CD8-positive, alpha-beta memory T cell (primary cell): ENCODE measurements around the gene TRAF4. TPM values are rescaled to one million over a fixed set of nuclear protein-coding genes. Genes with fewer than 3 reads are reported as not detected.
"Not testable (repeated sequence)": the region's sequence is repeated elsewhere in the genome, so short reads cannot be mapped to it uniquely, and the experiment has no call there.

Source experiments
- CTCF ChIA-PET: fragments of 350-600 bp; sonication (Branson Sonifier 250); formaldehyde crosslinking; loops from one replicate; lab custom pipeline; 2021; ENCODE audit warnings: antibody characterized with exemption; lab: Charles Lee
- POLR2A ChIA-PET: fragments of 350-600 bp; sonication (Branson Sonifier 250); formaldehyde crosslinking; loops from one replicate; lab custom pipeline; 2021; ENCODE audit warnings: antibody characterized with exemption; lab: Charles Lee
- DNase-seq, 5 donors: peaks; one replicate each; pipeline versions ENCODE4 v3.0.0 to v3.0.0-alpha.2; 2020 to 2022; ENCODE audit warnings: mixed read lengths in 1 of 5
- H3K27ac ChIP-seq: one replicate; pipeline ENCODE4 v1.7.0; 2013; ENCODE audit warnings: low read depth, mild to moderate bottlenecking, low read length, moderate library complexity
- H3K27me3 ChIP-seq: 2 replicates; pipeline ENCODE4 v1.7.0; 2013; ENCODE audit warnings: low read length, mild to moderate bottlenecking; ENCODE audit not compliant: insufficient read depth, poor library complexity, severe bottlenecking
- H3K36me3 ChIP-seq: 2 replicates; pipeline ENCODE4 v1.7.0; 2013; ENCODE audit warnings: mild to moderate bottlenecking, low read length, moderate library complexity; ENCODE audit not compliant: insufficient read depth
- H3K4me1 ChIP-seq: 2 replicates; pipeline ENCODE4 v1.7.0; 2013; ENCODE audit warnings: mild to moderate bottlenecking, low read length, moderate library complexity; ENCODE audit not compliant: insufficient read depth
- H3K4me3 ChIP-seq: 2 replicates; pipeline ENCODE4 v1.7.0; 2013; ENCODE audit warnings: mild to moderate bottlenecking, low read length
- H3K9me3 ChIP-seq: 2 replicates; pipeline ENCODE4 v1.7.0; 2013; ENCODE audit warnings: mild to moderate bottlenecking, low read length
- H3K27ac Mint-ChIP-seq, 8 donors: one replicate each; pipeline ENCODE4 v1.8.0; 2020 to 2021; ENCODE audit warnings: mixed read lengths in 8 of 8, mild to moderate bottlenecking in 6 of 8, inconsistent platforms in 3 of 8, moderate library complexity in 3 of 8
- H3K27me3 Mint-ChIP-seq, 2 donors: one replicate each; pipeline ENCODE4 v1.8.0; 2020 to 2021; ENCODE audit warnings: mixed read lengths in 2 of 2, mild to moderate bottlenecking in 1 of 2, moderate library complexity in 1 of 2
- H3K36me3 Mint-ChIP-seq, 3 donors: one replicate each; pipeline ENCODE4 v1.8.0; 2020 to 2021; ENCODE audit warnings: mixed read lengths in 3 of 3, inconsistent platforms in 1 of 3, mild to moderate bottlenecking in 1 of 3
- H3K4me1 Mint-ChIP-seq, 3 donors: one replicate each; pipeline ENCODE4 v1.8.0; 2020 to 2021; ENCODE audit warnings: mixed read lengths in 3 of 3, inconsistent platforms in 1 of 3, mild to moderate bottlenecking in 1 of 3
- H3K4me3 Mint-ChIP-seq, 7 donors: one replicate each; pipeline ENCODE4 v1.8.0; 2020 to 2021; ENCODE audit warnings: mixed read lengths in 7 of 7, mild to moderate bottlenecking in 6 of 7, moderate library complexity in 4 of 7, inconsistent platforms in 2 of 7
- H3K9me3 Mint-ChIP-seq, 5 donors: one replicate each; pipeline ENCODE4 v1.8.0; 2020 to 2022; ENCODE audit warnings: mixed read lengths in 5 of 5, mild to moderate bottlenecking in 3 of 5, moderate library complexity in 2 of 5, inconsistent platforms in 1 of 5
- polyA plus RNA-seq: library from polyadenylated mRNA; unstranded; fragments of 300-500 nt; fragmentation: Illumina TruSeq; gene quantifications from one replicate; pipeline ENCODE4 v1.2.3, GENCODE V29; 2021
- total RNA-seq, 2 experiments: library from RNA; stranded (reverse); gene quantifications; one replicate each; pipeline ENCODE4 v1.2.3, GENCODE V29; 2021

The TRAF4 gene
- total and polyA plus RNA-seq, 3 experiments from 2014 or later, result 2.7 to 182 (median 176) TPM

DNA sequence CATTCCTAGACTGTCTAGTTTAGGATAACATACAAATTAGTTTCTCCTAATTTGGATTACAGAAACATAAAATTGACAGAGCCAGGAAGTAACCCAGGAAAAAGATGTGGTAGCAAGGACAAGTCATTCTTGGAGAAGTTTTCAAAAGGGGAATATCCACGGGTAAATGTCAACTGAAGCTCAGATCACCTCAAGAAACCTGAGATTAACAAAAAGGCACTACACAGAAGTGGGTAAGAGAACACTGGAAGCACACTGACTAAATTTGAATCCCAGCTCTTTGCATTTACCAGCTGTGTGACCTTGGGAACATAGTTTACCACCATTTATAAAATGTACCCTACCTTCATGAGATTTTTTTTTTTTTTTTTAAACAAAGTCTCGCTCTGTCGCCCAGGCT, 39.4 kb downstream of the TRAF4 start:
- Mint-ChIP-seq H3K4me1 (peaks cover 16 to 32% (median 25%) of the 10 kb centered on the region in 3 donors), H3K27me3 (peaks cover 0 to 1% of the 10 kb centered on the region in 2 donors), H3K4me3 (no peak overlapping the region), H3K9me3 (no peaks in the 10 kb centered on the region), H3K27ac (peak overlapping the region in 1 of 8 donors; percentile 50), H3K36me3 (peaks cover 0 to 20% (median 1%) of the 10 kb centered on the region in 3 donors)
- no peak for DNase-seq
- Histone ChIP-seq H3K4me3 (no peak overlapping the region), H3K27ac (no peak overlapping the region), H3K9me3 (no peaks in the 10 kb centered on the region), H3K4me1 (no peaks in the 10 kb centered on the region), H3K36me3 (no peaks in the 10 kb centered on the region), H3K27me3 (no peaks in the 10 kb centered on the region)
- ChIA-PET POLR2A (no interaction called here), CTCF (interaction anchor here (0.7 kb wide), 2 partner anchors 38 to 920 kb away, joined by 3 read pairs; no protein-coding TSS in a partner anchor)

DNA sequence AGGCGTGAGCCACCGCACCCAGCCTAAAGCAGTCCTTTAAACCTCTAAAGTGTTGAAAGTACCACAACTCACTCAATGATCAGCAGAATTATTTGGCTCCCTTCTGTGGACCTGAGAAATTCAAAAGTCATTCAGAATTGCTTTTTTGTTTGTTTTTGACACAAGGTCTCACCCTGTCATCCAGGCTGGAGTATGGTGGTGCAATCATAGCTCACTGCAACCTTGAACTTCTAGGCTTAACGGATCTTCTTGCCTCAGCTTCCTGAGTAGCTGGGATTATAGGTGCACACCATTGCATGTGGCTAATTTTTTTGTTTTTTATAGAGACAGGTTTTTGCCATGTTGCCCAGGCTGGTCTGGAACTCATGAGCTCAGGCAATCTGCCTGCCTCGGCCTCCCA, 44.3 kb downstream of the TRAF4 start:
- Mint-ChIP-seq H3K4me3 (no peak overlapping the region), H3K36me3 (peaks cover 0 to 19% (median 2%) of the 10 kb centered on the region in 3 donors), H3K4me1 (peaks cover 7 to 29% (median 12%) of the 10 kb centered on the region in 3 donors), H3K27ac (peak overlapping the region in 2 of 8 donors; percentile 50), H3K27me3 (no peaks in the 10 kb centered on the region), H3K9me3 (no peaks in the 10 kb centered on the region)
- Histone ChIP-seq H3K36me3 (no peaks in the 10 kb centered on the region), H3K4me1 (no peaks in the 10 kb centered on the region), H3K4me3 (no peak overlapping the region), H3K9me3 (no peaks in the 10 kb centered on the region), H3K27me3 (no peaks in the 10 kb centered on the region), H3K27ac (no peak overlapping the region)
- ChIA-PET CTCF (interaction anchor here (1.7 kb wide), 1 partner anchor 24 kb away, joined by 7 read pairs; no protein-coding TSS in a partner anchor), POLR2A (no interaction called here)
- no peak for DNase-seq

DNA sequence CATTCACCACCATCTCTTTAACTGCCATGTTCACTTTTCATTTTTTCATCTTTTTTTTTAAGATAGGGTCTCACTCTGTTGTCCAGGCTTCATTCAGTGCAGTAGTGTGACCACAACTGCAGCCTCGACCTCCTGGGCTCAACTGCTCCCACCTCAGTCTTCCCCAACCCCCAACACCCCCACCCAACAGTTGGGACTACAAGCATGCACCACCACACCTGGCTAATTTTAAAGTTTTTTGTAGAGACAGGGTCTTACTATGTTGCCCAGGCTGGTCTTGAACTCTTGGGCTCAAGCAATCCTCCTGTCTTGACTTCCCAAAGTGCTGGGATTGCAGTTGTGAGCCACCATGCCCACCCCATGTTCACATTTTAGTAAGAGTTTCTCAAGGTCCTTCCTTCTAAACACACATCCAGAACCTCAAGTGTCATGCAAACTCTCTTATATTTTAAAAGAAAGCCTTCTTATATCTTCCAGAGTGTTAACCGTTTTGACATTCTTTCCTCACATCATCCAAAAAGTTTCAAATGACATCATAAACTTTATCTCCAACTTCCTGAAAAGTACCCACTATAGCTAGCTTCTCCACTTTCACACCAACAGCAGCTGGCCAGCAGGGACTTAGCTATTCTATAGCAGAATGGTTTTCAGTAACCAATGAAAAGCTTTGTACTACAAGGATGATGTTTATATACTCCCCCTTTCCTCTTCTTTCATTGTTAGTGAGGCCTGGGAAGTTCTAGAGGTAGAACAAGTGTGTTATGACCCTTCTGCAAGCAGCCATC, 49.3 kb downstream of the TRAF4 start:
- ChIA-PET POLR2A (no interaction called here), CTCF (no interaction called here)
- H3K27ac Mint-ChIP-seq, result peak overlapping the region in 4 of 8 donors; percentile 3 to 50 (median 27)
- no peaks in the 10 kb centered on the region for H3K9me3 ChIP-seq
- no peaks in the 10 kb centered on the region for H3K27me3 ChIP-seq
- H3K36me3 Mint-ChIP-seq, result peaks cover 0 to 23% (median 2%) of the 10 kb centered on the region in 3 donors
- H3K27me3 Mint-ChIP-seq, result no peaks in the 10 kb centered on the region
- H3K4me3 ChIP-seq, result no peak overlapping the region
- no peak for DNase-seq
- peaks cover 11 to 37% (median 15%) of the 10 kb centered on the region in 3 donors for H3K4me1 Mint-ChIP-seq
- no peak overlapping the region for H3K27ac ChIP-seq
- no peaks in the 10 kb centered on the region for H3K36me3 ChIP-seq
- no peak overlapping the region for H3K4me3 Mint-ChIP-seq
- H3K9me3 Mint-ChIP-seq, result no peaks in the 10 kb centered on the region
- no peaks in the 10 kb centered on the region for H3K4me1 ChIP-seq

DNA sequence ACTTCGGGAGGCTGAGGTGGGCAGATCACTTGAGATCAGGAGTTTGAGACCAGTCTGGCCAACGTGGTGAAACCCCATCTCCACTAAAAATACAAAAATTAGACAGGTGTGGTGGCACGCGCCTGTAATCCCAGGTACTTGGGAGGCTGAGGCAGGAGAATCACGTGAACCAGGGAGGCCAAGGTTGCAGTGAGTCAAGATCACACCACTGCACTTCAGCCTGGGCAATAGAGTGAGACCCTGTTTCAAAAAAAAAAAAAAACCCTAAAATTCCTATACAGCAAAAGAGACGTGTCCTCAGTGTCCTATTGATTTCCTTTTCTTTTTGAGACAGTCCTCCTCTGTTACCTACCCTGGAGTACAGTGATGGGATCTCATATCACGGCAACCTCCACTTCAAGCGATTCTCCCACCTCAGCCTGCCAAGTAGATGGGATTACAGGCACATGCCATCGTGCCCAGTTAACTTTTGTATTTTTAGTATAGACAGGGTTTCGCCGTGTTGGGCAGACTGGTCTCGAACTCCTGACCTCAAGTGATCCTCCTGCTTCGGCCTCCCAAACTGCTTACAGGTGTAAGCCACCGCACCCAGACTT, 51.1 kb downstream of the TRAF4 start:
- POLR2A ChIA-PET, H3K4me1 ChIP-seq, H3K9me3 ChIP-seq, H3K4me3 Mint-ChIP-seq, CTCF ChIA-PET, H3K36me3 ChIP-seq, H3K27me3 ChIP-seq, H3K27ac ChIP-seq, DNase-seq, H3K27me3 Mint-ChIP-seq, H3K4me3 ChIP-seq, H3K9me3 Mint-ChIP-seq: not testable (repeated sequence)
- H3K4me1 Mint-ChIP-seq, result peaks cover 4 to 27% (median 13%) of the 10 kb centered on the region in 3 donors
- H3K27ac Mint-ChIP-seq, result peak overlapping the region in 2 of 8 donors; percentile 19 to 47
- peaks cover 0 to 16% (median 0%) of the 10 kb centered on the region in 3 donors for H3K36me3 Mint-ChIP-seq

DNA sequence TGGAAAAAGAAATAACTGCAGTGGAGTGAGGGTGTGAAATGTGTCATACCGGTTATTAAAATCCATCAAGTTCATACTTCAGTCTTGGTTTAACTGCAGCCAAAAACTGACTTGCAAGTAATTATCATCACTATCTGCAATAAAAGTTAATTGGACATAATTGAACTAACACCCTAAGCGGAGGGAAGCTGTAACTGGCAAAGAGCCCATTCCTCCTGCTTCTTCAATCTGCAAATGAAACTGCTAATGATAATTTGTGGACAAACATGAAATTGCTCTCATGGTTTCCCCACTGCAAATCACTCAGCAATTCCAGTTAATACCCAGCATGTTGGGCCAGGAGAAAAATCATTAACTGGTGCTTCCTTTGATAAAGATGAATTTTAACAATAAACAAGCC, 52.3 kb downstream of the TRAF4 start:
- Histone ChIP-seq H3K36me3 (no peaks in the 10 kb centered on the region), H3K27me3 (no peaks in the 10 kb centered on the region), H3K4me3 (no peak overlapping the region), H3K27ac (no peak overlapping the region), H3K4me1 (no peaks in the 10 kb centered on the region), H3K9me3 (no peaks in the 10 kb centered on the region)
- ChIA-PET CTCF (no interaction called here), POLR2A (no interaction called here)
- Mint-ChIP-seq H3K36me3 (peaks cover 0 to 10% (median 0%) of the 10 kb centered on the region in 3 donors), H3K9me3 (no peaks in the 10 kb centered on the region), H3K4me3 (no peak overlapping the region), H3K27ac (no peak overlapping the region), H3K4me1 (peaks cover 4 to 21% (median 8%) of the 10 kb centered on the region in 3 donors), H3K27me3 (no peaks in the 10 kb centered on the region)
- DNase-seq, result no peak

Other genes starting within 250 kb of the TRAF4 start
- gene FOXN1, start 237.7 kb upstream of the TRAF4 start, total RNA-seq, result not detected
- gene FOXN1, start 237.7 kb upstream of the TRAF4 start, polyA plus RNA-seq, result not detected
- 10 to 100 TPM; 28.9 to 29.1 TPM for gene UNC119, start 191.4 kb upstream of the TRAF4 start, total RNA-seq
- gene UNC119, start 191.4 kb upstream of the TRAF4 start, polyA plus RNA-seq, result 21.9 TPM
- gene PIGS, start 172.5 kb upstream of the TRAF4 start, total RNA-seq, result 10 to 100 TPM; 48.7 to 50.0 TPM
- 61.0 TPM for gene PIGS, start 172.5 kb upstream of the TRAF4 start, polyA plus RNA-seq
- gene ALDOC, start 167.1 kb upstream of the TRAF4 start, total RNA-seq, result 10 to 100 TPM; 12.8 to 13.6 TPM
- 58.2 TPM for gene ALDOC, start 167.1 kb upstream of the TRAF4 start, polyA plus RNA-seq
- gene SPAG5, start 145.0 kb upstream of the TRAF4 start, total RNA-seq, result 10 to 100 TPM; 77.8 to 79.7 TPM
- gene SPAG5, start 145.0 kb upstream of the TRAF4 start, polyA plus RNA-seq, result 3.5 TPM
- gene RSKR, start 129.8 kb upstream of the TRAF4 start, total RNA-seq, result 10 to 100 TPM; 18.4 to 19.3 TPM
- 0.22 TPM for gene RSKR, start 129.8 kb upstream of the TRAF4 start, polyA plus RNA-seq
- 100 to 1,000 TPM; 176 to 192 TPM for gene BLTP2, start 98.9 kb upstream of the TRAF4 start, total RNA-seq
- gene BLTP2, start 98.9 kb upstream of the TRAF4 start, polyA plus RNA-seq, result 44.5 TPM
- 10 to 100 TPM; 51.4 to 55.1 TPM for gene SDF2, start 82.1 kb upstream of the TRAF4 start, total RNA-seq
- gene SDF2, start 82.1 kb upstream of the TRAF4 start, polyA plus RNA-seq, result 94.9 TPM
- gene SUPT6H, start 81.8 kb upstream of the TRAF4 start, total RNA-seq, result 10 to 100 TPM; 80.0 to 88.4 TPM
- gene SUPT6H, start 81.8 kb upstream of the TRAF4 start, polyA plus RNA-seq, result 20.1 TPM
- gene PROCA1, start 32.1 kb upstream of the TRAF4 start, total RNA-seq, result 1 to 10 TPM; 4.7 to 4.9 TPM
- gene PROCA1, start 32.1 kb upstream of the TRAF4 start, polyA plus RNA-seq, result 1.2 TPM
- gene RAB34, start 26.1 kb upstream of the TRAF4 start, total RNA-seq, result 1 to 10 TPM; 7.9 to 8.3 TPM
- gene RAB34, start 26.1 kb upstream of the TRAF4 start, polyA plus RNA-seq, result 2.6 TPM
- 1,000 to 10,000 TPM; 2,670 to 2,692 TPM for gene RPL23A, start 24.0 kb upstream of the TRAF4 start, total RNA-seq
- 5,358 TPM for gene RPL23A, start 24.0 kb upstream of the TRAF4 start, polyA plus RNA-seq
- gene TLCD1, start 17.8 kb upstream of the TRAF4 start, total RNA-seq, result 10 to 100 TPM; 36.5 to 38.9 TPM
- gene TLCD1, start 17.8 kb upstream of the TRAF4 start, polyA plus RNA-seq, result not detected
- 1 to 10 TPM; 8.0 to 8.8 TPM for gene NEK8, start 15.2 kb upstream of the TRAF4 start, total RNA-seq
- 2.5 TPM for gene NEK8, start 15.2 kb upstream of the TRAF4 start, polyA plus RNA-seq
- 10 to 100 TPM; 20.6 to 21.5 TPM for gene FAM222B, start 98.8 kb downstream of the TRAF4 start, total RNA-seq
- gene FAM222B, start 98.8 kb downstream of the TRAF4 start, polyA plus RNA-seq, result 19.3 TPM
- gene ERAL1, start 111.0 kb downstream of the TRAF4 start, total RNA-seq, result 10 to 100 TPM; 84.1 to 86.2 TPM
- 44.7 TPM for gene ERAL1, start 111.0 kb downstream of the TRAF4 start, polyA plus RNA-seq
- gene FLOT2, start 153.7 kb downstream of the TRAF4 start, total RNA-seq, result 100 to 1,000 TPM; 113 to 115 TPM
- gene FLOT2, start 153.7 kb downstream of the TRAF4 start, polyA plus RNA-seq, result 268 TPM
- gene DHRS13, start 159.1 kb downstream of the TRAF4 start, total RNA-seq, result 10 to 100 TPM; 32.6 to 34.7 TPM
- gene DHRS13, start 159.1 kb downstream of the TRAF4 start, polyA plus RNA-seq, result 26.5 TPM
- gene PHF12, start 207.5 kb downstream of the TRAF4 start, total RNA-seq, result 10 to 100 TPM; 58.1 to 62.1 TPM
- gene PHF12, start 207.5 kb downstream of the TRAF4 start, polyA plus RNA-seq, result 11.6 TPM